ENCODE results near the gene ABLIM2. TPM values are rescaled to one million over a fixed set of nuclear protein-coding genes. Genes with fewer than 3 reads are reported as not detected.

ABLIM2 gene
- total and polyA plus RNA-seq, 2 of the 13 experiments (the other 11 are each of a cell fraction or from before 2014, with no cell fraction given): 0.20 to 0.37 TPM

DNA sequence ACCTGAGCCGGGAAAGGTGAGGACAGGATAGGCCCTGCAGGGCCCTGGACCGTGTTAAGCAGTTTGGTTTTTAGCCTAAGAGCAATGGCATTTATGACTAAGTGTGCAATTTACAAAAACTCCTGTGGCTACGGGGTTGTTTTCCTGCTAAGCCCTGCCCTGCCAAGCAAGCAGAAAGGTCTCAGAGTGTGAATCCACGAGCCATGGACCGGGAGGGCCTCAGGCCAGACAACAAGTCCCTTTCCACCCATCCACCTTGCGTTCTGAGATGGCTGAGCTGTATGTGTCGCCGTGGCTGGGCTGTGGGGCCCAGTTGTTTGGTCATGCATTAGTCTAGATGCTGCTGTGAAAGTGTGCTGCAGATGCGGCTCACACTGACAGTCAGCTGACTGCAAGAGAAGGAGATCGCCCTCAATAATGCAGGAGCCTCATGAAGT lies 185.1 kb downstream of the ABLIM2 start:
- Histone ChIP-seq H3K4me1 (ENCODE audit: insufficient read depth, low read length) (peaks cover 54% of the 10 kb centered on the region), H3K9me3 (ENCODE audit: low read length) (no peaks in the 10 kb centered on the region), H3K9ac (ENCODE audit: insufficient read depth, low read depth, low read length) (no peak overlapping the region), H4K20me1 (ENCODE audit: insufficient read depth, low read length) (no peaks in the 10 kb centered on the region), H3K27me3 (ENCODE audit: control insufficient read depth in 1 of 2, insufficient read depth in 2 of 2, low read length in 2 of 2) (peaks cover 0 to 8% of the 10 kb centered on the region in 2 experiments; a peak in 1 of 5 replicates), H3K4me3 (replicated peaks in 1 of 3; ENCODE audit: insufficient read depth in 1 of 3, low read depth in 2 of 3, low read length in 3 of 3) (no peak overlapping the region), H3K27ac (ENCODE audit: extremely low read length, insufficient read depth, low read length) (no peak overlapping the region), H3K79me2 (ENCODE audit: insufficient read depth, low read length) (no peaks in the 10 kb centered on the region), H3K4me2 (ENCODE audit: low read depth, low read length) (peak overlapping the region; percentile 33; the same call in 1 of the 2 replicates), H3K36me3 (replicated peaks in 1 of 2; ENCODE audit: control insufficient read depth in 1 of 2, insufficient read depth in 2 of 2, low read length in 2 of 2) (no peaks in the 10 kb centered on the region), H2AFZ (ENCODE audit: low read length) (no peak overlapping the region)
- ATAC-seq (no peak), DNase-seq (ENCODE audit: low spot score) (no peak), FAIRE-seq (no peak)
- in situ Hi-C loops (cut with HindIII; ENCODE audit: extremely low pct_ligation_motif_present, low pct_unique_long_range_greater_than_20kb) (no loop called here), intact Hi-C loops (cut with micrococcal nuclease; ENCODE audit: unreplicated experiment) (no loop called here)
- POLR2A ChIA-PET: no interaction called here
- CTCF ChIA-PET (ENCODE audit: low intra/inter-chr PET ratio, low total read pairs): no interaction called here
- no TSS peak for BruUV-seq (replicated peaks)
- 3% methylated on average over 6 of the region's 10 CpGs for WGBS (ENCODE audit: low lambda C conversion rate)
- no peak for TF ChIP-seq ZFP41 (CRISPR knock-in tag; IDR thresholded peaks at IDR 0.05; ENCODE audit: borderline replicate concordance)
- TF ChIP-seq SP5 (CRISPR knock-in tag; IDR thresholded peaks at IDR 0.05; ENCODE audit: borderline replicate concordance, low read depth): no peak
- no peak for TF ChIP-seq ZNF564 (CRISPR knock-in tag; IDR thresholded peaks at IDR 0.05)
- TF ChIP-seq, protein P1, sequence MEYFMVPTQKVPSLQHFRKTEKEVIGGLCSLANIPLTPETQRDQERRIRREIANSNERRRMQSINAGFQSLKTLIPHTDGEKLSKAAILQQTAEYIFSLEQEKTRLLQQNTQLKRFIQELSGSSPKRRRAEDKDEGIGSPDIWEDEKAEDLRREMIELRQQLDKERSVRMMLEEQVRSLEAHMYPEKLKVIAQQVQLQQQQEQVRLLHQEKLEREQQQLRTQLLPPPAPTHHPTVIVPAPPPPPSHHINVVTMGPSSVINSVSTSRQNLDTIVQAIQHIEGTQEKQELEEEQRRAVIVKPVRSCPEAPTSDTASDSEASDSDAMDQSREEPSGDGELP (IDR thresholded peaks at IDR 0.05; ENCODE audit: borderline replicate concordance, low read depth): peak; percentile 56; the same call in 1 of the 2 replicates
- TF ChIP-seq RXRA (CRISPR knock-in tag; IDR thresholded peaks at IDR 0.05): no peak
- no peak for TF ChIP-seq ZNF263 (CRISPR knock-in tag; IDR thresholded peaks at IDR 0.05)
- TF ChIP-seq ZNF225 (CRISPR knock-in tag; IDR thresholded peaks at IDR 0.05): no peak
- no peak for TF ChIP-seq BHLHE40 (IDR thresholded peaks at IDR 0.05; ENCODE audit: low read length)
- TF ChIP-seq, protein P2, sequence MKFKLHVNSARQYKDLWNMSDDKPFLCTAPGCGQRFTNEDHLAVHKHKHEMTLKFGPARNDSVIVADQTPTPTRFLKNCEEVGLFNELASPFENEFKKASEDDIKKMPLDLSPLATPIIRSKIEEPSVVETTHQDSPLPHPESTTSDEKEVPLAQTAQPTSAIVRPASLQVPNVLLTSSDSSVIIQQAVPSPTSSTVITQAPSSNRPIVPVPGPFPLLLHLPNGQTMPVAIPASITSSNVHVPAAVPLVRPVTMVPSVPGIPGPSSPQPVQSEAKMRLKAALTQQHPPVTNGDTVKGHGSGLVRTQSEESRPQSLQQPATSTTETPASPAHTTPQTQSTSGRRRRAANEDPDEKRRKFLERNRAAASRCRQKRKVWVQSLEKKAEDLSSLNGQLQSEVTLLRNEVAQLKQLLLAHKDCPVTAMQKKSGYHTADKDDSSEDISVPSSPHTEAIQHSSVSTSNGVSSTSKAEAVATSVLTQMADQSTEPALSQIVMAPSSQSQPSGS (CRISPR knock-in tag; IDR thresholded peaks at IDR 0.05): no peak
- TF ChIP-seq, protein P3, sequence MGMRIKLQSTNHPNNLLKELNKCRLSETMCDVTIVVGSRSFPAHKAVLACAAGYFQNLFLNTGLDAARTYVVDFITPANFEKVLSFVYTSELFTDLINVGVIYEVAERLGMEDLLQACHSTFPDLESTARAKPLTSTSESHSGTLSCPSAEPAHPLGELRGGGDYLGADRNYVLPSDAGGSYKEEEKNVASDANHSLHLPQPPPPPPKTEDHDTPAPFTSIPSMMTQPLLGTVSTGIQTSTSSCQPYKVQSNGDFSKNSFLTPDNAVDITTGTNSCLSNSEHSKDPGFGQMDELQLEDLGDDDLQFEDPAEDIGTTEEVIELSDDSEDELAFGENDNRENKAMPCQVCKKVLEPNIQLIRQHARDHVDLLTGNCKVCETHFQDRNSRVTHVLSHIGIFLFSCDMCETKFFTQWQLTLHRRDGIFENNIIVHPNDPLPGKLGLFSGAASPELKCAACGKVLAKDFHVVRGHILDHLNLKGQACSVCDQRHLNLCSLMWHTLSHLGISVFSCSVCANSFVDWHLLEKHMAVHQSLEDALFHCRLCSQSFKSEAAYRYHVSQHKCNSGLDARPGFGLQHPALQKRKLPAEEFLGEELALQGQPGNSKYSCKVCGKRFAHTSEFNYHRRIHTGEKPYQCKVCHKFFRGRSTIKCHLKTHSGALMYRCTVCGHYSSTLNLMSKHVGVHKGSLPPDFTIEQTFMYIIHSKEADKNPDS (CRISPR knock-in tag; IDR thresholded peaks at IDR 0.05): no peak
- no peak for TF ChIP-seq ZNF605 (CRISPR knock-in tag; IDR thresholded peaks at IDR 0.05)
- TF ChIP-seq, protein P4, sequence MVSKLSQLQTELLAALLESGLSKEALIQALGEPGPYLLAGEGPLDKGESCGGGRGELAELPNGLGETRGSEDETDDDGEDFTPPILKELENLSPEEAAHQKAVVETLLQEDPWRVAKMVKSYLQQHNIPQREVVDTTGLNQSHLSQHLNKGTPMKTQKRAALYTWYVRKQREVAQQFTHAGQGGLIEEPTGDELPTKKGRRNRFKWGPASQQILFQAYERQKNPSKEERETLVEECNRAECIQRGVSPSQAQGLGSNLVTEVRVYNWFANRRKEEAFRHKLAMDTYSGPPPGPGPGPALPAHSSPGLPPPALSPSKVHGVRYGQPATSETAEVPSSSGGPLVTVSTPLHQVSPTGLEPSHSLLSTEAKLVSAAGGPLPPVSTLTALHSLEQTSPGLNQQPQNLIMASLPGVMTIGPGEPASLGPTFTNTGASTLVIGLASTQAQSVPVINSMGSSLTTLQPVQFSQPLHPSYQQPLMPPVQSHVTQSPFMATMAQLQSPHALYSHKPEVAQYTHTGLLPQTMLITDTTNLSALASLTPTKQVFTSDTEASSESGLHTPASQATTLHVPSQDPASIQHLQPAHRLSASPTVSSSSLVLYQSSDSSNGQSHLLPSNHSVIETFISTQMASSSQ (IDR thresholded peaks at IDR 0.05; ENCODE audit: low read depth): no peak
- TF ChIP-seq, protein P4 (CRISPR knock-in tag; IDR thresholded peaks at IDR 0.05; ENCODE audit: borderline replicate concordance): no peak
- TF ChIP-seq SRSF1 (optimal IDR thresholded peaks at IDR 0.05; ENCODE audit: low read depth, low read length): no peak
- no peak for TF ChIP-seq SMARCC2 (IDR thresholded peaks at IDR 0.05)
- no peak for TF ChIP-seq MBNL3 (CRISPR knock-in tag; conservative IDR thresholded peaks at IDR 0.05)
- TF ChIP-seq ZNF546 (CRISPR knock-in tag; conservative IDR thresholded peaks at IDR 0.05): no peak
- no peak for TF ChIP-seq GZF1 (CRISPR knock-in tag; IDR thresholded peaks at IDR 0.05)
- 0 out of 2 replicates have a peak, but pooled peaks have one; percentile 9 for TF ChIP-seq RXRB (CRISPR knock-in tag; IDR thresholded peaks at IDR 0.05; ENCODE audit: borderline replicate concordance)

Measured in HepG2 (cell line).